Right atrium auricular region (tissue), 2 donors: ENCODE measurements around the gene THY1. TPM values are rescaled to one million over a fixed set of nuclear protein-coding genes. Genes with fewer than 3 reads are reported as not detected.
"Not testable (repeated sequence)": the region's sequence is repeated elsewhere in the genome, so short reads cannot be mapped to it uniquely, and the experiment has no call there.

Source experiments
- DNase-seq: peaks from one replicate; pipeline ENCODE4 v3.0.0-alpha.2; 2019; ENCODE audit warnings: low spot score
- H3K27ac ChIP-seq, 2 donors: fragments of 200-600 bp; sonication (generic); 1 replicate in 1 of 2; 2 replicates in 1 of 2; pipeline ENCODE4 v1.5.1; 2016 to 2019
- H3K27me3 ChIP-seq, 2 donors: fragments of 200-600 bp; sonication (generic); one replicate each; pipeline versions ENCODE4 v1.5.1 to v1.6.0; 2017 to 2019
- H3K36me3 ChIP-seq: fragments of 200-600 bp; sonication (generic); one replicate; pipeline ENCODE4 v1.5.1; 2016
- H3K4me1 ChIP-seq, 2 donors: fragments of 200-600 bp; sonication (generic); one replicate each; pipeline versions ENCODE4 v1.5.1 to v1.6.0; 2017 to 2019
- H3K4me3 ChIP-seq, 2 donors: fragments of 200-600 bp; sonication (generic); 1 replicate in 1 of 2; 2 replicates in 1 of 2; pipeline ENCODE4 v1.5.1; 2017 to 2019; ENCODE audit warnings: mild to moderate bottlenecking in 1 of 2, moderate library complexity in 1 of 2
- H3K9me3 ChIP-seq, 2 donors: fragments of 200-600 bp; sonication (generic); one replicate each; pipeline ENCODE4 v1.5.1; 2019
- CTCF ChIP-seq, 2 donors: fragments of 200-600 bp; sonication (generic); IDR thresholded peaks; one replicate each; pipeline ENCODE4 v1.5.1; 2019; ENCODE audit warnings: antibody characterized with exemption in 2 of 2
- total RNA-seq, 2 donors: library from RNA; depleted of rRNA; stranded (reverse); fragments of >200 nt; gene quantifications; one replicate each; pipeline ENCODE4 v1.1.0, GENCODE V29; 2016

THY1 gene
- total RNA-seq, 2 donors from 2014 or later: 2.0 to 7.2 TPM

- Histone ChIP-seq H3K4me3 (no peak overlapping the region), H3K4me1 (peaks cover 0 to 13% of the 10 kb centered on the region in 2 donors), H3K27ac (no peak overlapping the region), H3K27me3 (no peaks in the 10 kb centered on the region), H3K9me3 (no peaks in the 10 kb centered on the region), H3K36me3 (no peaks in the 10 kb centered on the region)
- no peak for TF ChIP-seq CTCF (IDR thresholded peaks at IDR 0.05)
- no peak for DNase-seq
Observed at GRCh38 chr11:119414734-119415133, 8.2 kb downstream of the THY1 start.

GRCh38 chr11:119414321-119414720, 8.7 kb downstream of the THY1 start:
- Histone ChIP-seq H3K4me1 (peaks cover 0 to 13% of the 10 kb centered on the region in 2 donors), H3K9me3 (no peaks in the 10 kb centered on the region), H3K36me3 (no peaks in the 10 kb centered on the region), H3K4me3 (no peak overlapping the region), H3K27ac (no peak overlapping the region), H3K27me3 (no peaks in the 10 kb centered on the region)
- no peak for TF ChIP-seq CTCF (IDR thresholded peaks at IDR 0.05)
- no peak for DNase-seq

DNA sequence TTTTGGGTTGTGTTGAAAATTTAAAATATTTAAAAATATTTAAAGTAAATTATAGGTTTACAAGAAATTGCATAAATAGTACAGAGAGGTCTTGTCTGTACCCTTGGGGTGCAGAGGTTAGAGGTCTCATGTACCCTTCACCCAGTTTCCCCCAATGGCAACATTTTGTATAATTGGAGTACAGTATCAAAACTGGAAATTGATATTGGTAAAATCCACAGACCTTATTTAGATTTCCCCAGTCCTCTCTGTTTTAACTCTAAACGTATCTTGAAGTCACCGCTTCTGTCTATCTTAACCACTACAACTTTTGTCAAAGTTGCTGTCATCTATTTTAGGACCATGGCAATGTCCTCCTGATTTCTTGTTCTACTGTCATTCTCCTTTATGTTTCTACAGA, 10.9 kb downstream of the THY1 start:
- no peak overlapping the region for H3K4me3 ChIP-seq
- H3K36me3 ChIP-seq: no peaks in the 10 kb centered on the region
- no peak for DNase-seq
- H3K27me3 ChIP-seq: no peaks in the 10 kb centered on the region
- no peak overlapping the region for H3K27ac ChIP-seq
- no peak for TF ChIP-seq CTCF (IDR thresholded peaks at IDR 0.05)
- peaks cover 0 to 2% of the 10 kb centered on the region in 2 donors for H3K4me1 ChIP-seq
- H3K9me3 ChIP-seq: no peaks in the 10 kb centered on the region

DNA sequence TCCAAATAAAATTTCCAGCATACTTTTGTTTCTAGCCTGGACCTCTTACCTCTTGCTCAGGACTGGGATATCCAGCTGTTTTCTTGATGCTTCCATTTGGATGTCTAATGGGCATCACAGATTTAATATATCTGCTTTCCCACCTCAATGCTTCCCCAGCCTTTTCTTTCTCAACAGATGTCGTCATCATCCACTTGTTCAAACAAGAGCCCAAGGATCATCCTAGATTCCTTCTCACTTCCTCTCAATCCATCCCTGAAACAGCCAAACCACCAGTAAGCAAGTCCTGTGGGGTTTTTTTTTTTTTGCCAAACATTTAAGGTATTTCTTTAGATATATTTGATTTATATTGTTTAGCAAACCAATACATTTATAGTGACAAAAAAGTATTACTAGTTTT, 12.5 kb downstream of the THY1 start:
- H3K4me1 ChIP-seq: no peaks in the 10 kb centered on the region
- H3K9me3 ChIP-seq: no peaks in the 10 kb centered on the region
- H3K36me3 ChIP-seq: no peaks in the 10 kb centered on the region
- H3K27me3 ChIP-seq: no peaks in the 10 kb centered on the region
- no peak for DNase-seq
- TF ChIP-seq CTCF (IDR thresholded peaks at IDR 0.05): no peak
- H3K4me3 ChIP-seq: no peak overlapping the region
- H3K27ac ChIP-seq: no peak overlapping the region

DNA sequence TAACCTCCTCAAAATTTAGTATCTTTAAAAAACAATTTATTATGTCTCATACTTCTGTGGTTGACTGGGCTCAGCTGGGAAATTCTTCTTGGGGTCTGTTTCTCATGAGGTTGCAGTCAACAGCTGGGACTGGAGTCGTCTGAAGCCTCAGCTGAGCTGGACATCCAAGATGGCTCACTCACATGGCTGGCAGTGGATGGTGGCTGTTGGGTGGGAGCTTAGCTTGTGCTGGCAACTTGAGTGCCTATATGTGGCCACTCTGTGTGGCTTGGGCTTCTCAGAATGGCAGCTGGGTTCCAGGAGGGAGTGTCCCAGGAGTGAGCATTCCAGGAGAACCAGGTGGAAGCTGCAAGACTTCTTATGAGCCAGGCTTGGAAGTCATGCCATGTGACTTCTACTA, 13.2 kb downstream of the THY1 start:
- no peaks in the 10 kb centered on the region for H3K27me3 ChIP-seq
- H3K36me3 ChIP-seq: no peaks in the 10 kb centered on the region
- no peak overlapping the region for H3K4me3 ChIP-seq
- DNase-seq: no peak
- no peak for TF ChIP-seq CTCF (IDR thresholded peaks at IDR 0.05)
- no peaks in the 10 kb centered on the region for H3K4me1 ChIP-seq
- H3K27ac ChIP-seq: no peak overlapping the region
- no peaks in the 10 kb centered on the region for H3K9me3 ChIP-seq

DNA sequence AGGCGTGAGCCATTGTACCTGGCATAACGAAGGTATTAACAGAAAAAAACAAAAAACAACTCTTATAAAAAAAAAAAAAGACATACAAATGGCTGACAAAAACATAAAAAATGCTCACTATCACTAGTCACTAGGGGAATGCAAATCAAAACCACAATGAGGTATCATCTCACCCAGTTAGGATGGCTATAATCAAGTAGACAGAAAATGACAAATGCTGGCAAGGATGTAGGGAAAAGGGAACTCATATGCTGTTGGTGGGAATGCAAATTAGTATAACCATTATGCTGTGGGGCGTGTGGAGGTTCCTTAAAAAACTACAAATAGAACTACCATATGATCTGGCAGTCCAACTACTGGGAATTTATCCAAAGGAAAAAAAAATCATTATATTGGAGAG, 17.0 kb downstream of the THY1 start:
- DNase-seq: no peak
- TF ChIP-seq CTCF (IDR thresholded peaks at IDR 0.05): no peak
- no peak overlapping the region for H3K4me3 ChIP-seq
- peaks cover 0 to 7% of the 10 kb centered on the region in 2 donors for H3K9me3 ChIP-seq
- H3K4me1 ChIP-seq: no peaks in the 10 kb centered on the region
- no peak overlapping the region for H3K27ac ChIP-seq
- no peaks in the 10 kb centered on the region for H3K27me3 ChIP-seq
- no peaks in the 10 kb centered on the region for H3K36me3 ChIP-seq

DNA sequence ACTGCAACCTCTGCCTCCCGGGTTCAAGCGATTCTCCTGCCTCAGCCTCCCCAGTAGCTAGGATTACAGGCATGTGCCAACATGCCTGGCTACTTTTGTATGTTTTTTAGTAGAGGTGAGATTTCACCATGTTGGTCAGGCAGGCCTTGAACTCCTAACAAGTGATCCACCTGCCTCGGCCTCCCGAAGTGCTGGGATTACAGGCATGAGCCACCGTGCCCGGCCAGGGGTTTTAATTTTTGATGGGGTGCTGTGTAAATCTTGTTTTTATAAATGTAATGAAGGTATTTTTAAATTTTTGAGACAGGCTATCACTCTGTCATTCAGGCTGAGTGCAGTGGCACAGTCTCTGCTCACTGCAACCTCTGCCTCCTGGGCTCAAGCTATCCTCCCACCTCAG, 17.5 kb downstream of the THY1 start:
- not testable (repeated sequence) for H3K36me3 ChIP-seq, H3K27me3 ChIP-seq, H3K27ac ChIP-seq, H3K4me3 ChIP-seq, DNase-seq, H3K4me1 ChIP-seq
- H3K9me3 ChIP-seq: peaks cover 0 to 12% of the 10 kb centered on the region in 2 donors
